Ecto neural progenitor cell (in vitro differentiated cells): ENCODE measurements around the gene PNN.
"Not testable (repeated sequence)": the region's sequence is repeated elsewhere in the genome, so short reads cannot be mapped to it uniquely, and the experiment has no call there.

Experiments used
- DNase-seq: peaks from one replicate; pipeline ENCODE4 v3.0.0-alpha.2; 2018; ENCODE audit warnings: low spot score

PNN gene

GRCh38 chr14:39181026-39181692, 6.1 kb downstream of the PNN start:
- no peak for DNase-seq

DNA sequence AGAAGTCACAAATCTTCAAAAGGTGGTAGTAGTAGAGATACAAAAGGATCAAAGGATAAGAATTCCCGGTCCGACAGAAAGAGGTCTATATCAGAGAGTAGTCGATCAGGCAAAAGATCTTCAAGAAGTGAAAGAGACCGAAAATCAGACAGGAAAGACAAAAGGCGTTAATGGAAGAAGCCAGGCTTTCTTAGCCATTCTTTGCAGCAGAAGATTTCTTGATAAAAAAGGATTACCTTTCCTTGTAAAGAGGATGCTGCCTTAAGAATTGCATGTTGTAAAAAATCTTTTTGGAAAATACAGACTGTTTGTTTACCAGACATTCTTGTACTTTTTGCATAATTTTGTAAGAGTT, 6.6 kb downstream of the PNN start:
- no peak for DNase-seq

DNA sequence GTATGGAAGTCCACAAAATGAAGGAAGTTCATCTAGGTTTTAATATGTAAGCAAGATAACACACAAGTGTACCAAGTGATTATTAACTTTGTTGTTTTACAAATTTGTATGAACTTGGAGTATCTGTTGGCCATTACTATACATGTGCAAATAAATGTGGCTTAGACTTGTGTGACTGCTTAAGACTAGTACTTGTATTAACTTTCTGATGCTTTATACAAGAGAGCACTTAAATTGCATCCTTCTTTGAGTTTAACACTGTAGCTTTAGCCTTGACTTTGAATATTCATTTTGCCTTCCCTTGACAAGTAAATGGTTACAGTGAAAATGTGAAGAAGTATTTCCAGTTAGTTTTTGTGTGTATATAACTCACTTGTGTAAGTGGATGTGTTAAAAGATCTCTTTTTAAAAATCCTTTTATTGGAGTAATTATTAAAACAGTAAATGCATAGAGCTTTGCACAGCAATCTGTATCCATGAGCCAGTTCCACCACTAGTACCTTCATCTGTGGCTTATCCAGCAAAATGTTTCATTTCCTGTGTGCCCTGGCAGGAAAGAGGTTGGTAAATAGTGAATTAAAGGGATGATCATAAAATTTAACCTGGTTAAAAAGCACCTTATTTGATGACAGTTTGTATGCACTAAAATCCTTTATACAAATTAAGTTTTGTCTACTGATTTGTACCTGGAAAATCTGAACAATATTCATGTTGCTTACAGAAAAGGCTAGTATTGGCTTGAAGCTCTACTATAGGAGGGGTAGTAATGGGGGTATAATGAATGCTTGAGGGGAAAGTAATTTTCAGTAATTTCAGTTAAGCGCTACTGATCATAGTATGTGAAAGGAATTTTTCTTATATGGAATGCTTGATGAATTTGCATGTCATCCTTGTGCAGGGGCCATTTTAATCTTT, 8.0 kb downstream of the PNN start:
- DNase-seq, result no peak

DNA sequence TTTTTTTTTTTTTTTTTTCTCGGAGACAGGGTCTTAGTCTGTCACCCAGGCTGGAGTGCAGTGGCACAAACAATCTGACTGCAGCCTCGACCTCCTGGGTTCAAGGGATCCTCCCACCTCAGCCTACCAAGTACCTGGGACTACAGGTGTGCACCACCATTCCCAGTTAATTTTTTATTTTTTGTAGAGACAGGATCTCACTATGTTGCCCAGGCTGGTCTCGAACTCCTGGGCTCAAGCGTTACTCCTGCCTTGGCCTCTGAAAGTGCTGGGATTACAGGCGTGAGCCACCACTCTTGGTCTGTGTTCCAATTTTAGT, 8.6 kb downstream of the PNN start:
- not testable (repeated sequence) for DNase-seq

- DNase-seq, result no peak
Observed at GRCh38 chr14:39184628-39185255, 9.7 kb downstream of the PNN start.

DNA sequence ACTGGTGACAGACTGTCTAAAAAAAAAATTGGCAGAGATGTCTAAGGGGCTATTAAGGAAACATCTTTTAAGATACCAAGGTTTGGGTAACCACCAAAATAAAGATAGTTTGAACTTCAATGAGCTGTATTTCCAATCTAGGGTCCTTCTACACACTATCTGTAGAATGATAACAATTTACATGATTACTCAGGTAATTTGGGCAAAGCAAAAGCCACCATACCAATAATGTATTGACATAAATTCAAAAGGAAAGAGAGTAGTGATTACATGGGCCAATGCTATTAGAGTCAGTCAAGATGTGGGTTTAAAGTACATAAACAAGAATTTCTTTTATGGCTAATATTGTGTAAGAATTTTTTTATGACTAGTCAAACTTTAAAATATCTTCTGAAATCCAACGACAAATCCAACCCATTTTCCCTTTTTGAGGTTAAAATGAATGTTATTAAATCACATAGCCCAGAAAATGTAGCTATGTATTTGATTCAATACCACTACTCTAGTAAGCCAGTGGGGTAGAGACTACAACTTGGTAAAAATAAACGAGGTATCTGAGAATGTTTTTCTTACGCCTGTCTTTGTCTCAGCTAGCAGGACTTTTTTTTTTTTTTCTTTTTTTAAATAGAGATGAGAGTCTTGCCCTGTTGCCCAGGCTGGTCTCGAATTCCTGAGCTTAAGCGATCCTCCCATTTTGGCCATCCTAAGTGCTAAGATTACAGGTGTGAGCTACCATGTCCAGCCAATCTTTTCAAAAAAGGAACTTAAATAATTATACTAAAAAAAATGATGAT, 10.4 kb downstream of the PNN start:
- no peak for DNase-seq

DNA sequence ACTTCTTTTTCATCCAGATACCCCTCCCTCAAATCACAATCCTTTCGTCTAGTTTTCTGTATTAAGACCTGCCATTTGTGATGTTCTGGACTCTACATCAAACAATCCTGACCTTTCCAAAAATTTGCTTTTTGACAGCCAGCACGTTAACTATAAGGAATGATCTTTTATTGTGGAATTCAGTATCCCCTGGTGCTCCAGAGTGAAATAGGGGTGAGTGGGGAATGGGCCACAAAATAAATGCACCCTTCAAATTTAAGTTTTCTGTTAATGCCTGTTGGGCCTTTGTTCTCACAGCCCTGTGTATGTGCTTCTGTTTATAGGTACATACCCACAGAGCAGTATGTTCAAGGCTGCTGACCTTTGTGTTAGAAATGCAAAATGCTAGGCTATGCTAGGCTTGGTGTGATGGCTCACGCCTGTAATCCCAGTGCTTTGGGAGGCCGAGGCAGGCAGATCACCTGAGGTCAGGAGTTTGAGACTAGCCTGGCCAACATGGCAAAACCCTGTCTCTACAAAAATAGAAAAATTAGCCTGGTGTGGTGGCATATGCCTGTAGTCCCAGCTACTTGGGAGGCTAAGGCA, 12.0 kb downstream of the PNN start:
- no peak for DNase-seq

GRCh38 chr14:39203659-39204606, 28.9 kb downstream of the PNN start:
- peak; percentile 53 for DNase-seq

DNA sequence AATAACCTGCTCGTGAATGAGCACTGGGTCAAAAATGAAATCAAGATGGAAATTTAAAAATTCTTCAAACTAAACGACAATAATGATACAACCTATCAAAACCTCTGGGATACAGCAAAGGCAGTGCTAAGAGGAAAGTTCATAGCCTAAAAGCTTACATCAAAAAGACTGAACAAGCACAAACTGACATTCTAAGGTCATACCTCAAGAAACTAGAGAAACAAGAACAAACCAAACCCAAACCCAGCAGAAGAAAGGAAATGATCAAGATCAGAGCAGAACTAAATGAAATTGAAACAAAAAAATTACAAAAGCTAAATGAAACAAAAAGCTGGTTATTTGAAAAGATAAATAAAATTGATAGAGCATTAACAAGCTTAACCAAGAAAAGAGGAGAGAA, 32.4 kb downstream of the PNN start:
- not testable (repeated sequence) for DNase-seq

- DNase-seq, result no peak
Observed at GRCh38 chr14:39211109-39211741, 36.2 kb downstream of the PNN start.

GRCh38 chr14:39212034-39212433, 37.0 kb downstream of the PNN start:
- DNase-seq, result no peak

GRCh38 chr14:39212693-39213092, 37.6 kb downstream of the PNN start:
- no peak for DNase-seq

- no peak for DNase-seq
Observed at GRCh38 chr14:39217214-39217879, 42.3 kb downstream of the PNN start.

- DNase-seq, result no peak
Observed at GRCh38 chr14:39218171-39218769, 43.2 kb downstream of the PNN start.

- no peak for DNase-seq
Observed at GRCh38 chr14:39219075-39219499, 44.0 kb downstream of the PNN start.

GRCh38 chr14:39220473-39220872, 45.4 kb downstream of the PNN start:
- DNase-seq, result not testable (repeated sequence)

GRCh38 chr14:39228044-39228443, 53.0 kb downstream of the PNN start:
- DNase-seq, result no peak

GRCh38 chr14:39228509-39229221, 53.6 kb downstream of the PNN start:
- DNase-seq, result no peak

- no peak for DNase-seq
Observed at GRCh38 chr14:39229222-39229543, 54.1 kb downstream of the PNN start.
